HG03469 (cell line): ENCODE data around the gene DAGLA.

Source experiments
- ATAC-seq: cut with Tn5 transposase; IDR thresholded peaks from one replicate; pipeline ENCODE4 v1.9.1; 2021; ENCODE audit warnings: mild to moderate bottlenecking, moderate library complexity, moderate number of reproducible peaks; ENCODE audit not compliant: unreplicated experiment

The DAGLA gene

GRCh38 chr11:61762798-61763197 lies 82.6 kb downstream of the DAGLA start:
- no peak for ATAC-seq

DNA sequence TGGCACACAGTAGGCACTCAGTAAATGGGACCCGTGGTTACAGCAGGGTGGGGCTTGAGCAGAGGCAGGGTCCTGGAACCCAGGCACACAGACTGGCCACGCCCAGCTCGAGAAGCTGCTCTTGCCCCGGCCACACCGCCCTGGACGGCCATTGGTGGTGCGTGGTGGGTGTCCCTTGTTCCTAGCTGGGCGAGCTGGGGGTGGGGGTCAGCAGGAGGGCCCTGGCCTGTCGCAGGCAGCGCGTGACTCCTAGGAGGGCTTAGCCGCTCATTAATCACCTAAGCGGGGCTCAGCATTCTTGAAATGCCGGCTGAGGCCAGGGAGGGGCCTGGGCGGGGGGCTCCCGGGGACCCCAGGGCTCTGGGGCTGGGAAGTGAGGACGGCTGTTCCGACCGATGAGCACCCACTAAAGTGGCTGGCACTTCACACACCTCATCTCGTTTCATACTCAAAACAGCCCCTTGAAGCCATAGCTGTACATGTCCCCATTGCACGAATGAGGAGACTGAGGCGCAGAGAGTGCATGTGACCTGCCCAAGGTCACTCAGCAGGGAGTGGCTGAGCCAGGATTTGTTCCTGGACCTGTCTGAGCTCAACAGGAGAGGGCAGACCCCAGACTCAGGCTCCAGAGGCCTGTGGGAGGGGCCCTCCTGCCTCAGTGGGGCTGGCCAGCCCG lies 83.9 kb downstream of the DAGLA start:
- no peak for ATAC-seq

DNA sequence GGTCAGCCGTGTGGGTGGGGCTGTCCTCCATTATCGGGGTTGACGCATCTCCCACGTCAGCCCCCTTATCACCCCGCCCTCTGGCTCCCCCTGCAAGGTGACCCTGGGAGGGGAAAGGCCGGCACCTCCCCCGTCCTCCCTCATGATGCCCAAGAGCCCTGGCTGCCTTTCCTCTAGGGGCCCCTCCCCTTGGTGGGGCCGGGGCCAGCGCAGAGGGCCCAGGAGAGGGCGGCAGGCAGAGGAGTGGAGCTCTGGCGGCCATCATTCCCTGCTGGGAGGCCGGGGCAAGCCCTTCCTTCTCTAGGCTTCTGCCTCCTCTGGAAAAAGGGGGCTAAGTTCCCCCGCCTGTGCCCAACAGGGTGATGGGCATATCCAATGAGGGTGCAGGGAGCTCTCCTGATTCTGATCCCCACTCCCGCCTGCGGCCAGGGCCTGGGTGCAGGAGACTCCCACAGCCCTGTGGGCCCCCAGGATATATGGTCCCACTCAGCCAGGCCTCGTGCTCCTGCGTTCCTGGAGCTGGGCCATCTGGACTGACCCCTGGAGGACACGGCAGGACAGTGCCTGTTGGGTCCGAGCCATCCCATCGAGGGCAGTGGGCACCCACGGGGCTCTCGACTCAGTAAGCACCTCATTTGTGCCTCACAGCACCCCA lies 84.5 kb downstream of the DAGLA start:
- no peak for ATAC-seq

GRCh38 chr11:61765550-61766253 lies 85.5 kb downstream of the DAGLA start:
- no peak for ATAC-seq

GRCh38 chr11:61766353-61766841 lies 86.2 kb downstream of the DAGLA start:
- ATAC-seq = no peak

DNA sequence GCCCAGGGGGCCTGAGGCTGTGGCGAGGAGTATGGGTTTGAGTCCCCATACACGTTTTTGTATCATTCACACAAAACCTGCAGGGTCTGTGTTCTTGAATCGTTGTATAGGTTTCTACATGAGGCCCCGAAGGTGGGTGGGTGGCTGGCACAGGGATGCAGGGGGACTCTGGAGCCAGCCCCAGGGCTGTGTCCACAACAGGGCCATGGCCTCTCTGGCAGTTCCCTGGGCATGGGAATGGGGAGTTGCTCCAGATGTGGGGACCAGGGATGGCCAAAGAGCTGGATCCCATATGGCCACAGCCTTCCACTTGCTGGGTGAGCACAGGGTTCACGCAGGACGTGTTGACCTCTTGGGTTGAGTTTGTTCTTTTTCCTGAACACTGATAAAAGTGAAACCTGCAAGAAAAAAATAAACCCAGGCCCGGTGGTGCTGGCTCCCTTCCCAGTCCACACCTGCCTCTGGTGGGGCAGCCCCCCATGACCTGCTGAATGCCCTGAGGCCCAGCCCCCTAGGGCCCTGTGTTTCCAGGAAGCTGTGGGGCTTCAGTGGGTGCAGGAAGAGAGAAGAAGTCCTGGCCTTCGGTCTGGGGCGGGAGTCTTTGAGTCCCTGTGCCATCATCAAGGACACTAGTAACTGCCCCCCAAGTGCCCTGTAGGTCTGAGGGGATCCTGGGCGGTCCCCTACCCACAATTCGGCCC lies 88.3 kb downstream of the DAGLA start:
- no peak for ATAC-seq

- no peak for ATAC-seq
Measured at GRCh38 chr11:61769169-61769920, 89.2 kb downstream of the DAGLA start.

GRCh38 chr11:61769946-61770683 lies 89.9 kb downstream of the DAGLA start:
- no peak for ATAC-seq

- no peak for ATAC-seq
Measured at GRCh38 chr11:61771195-61771894, 91.2 kb downstream of the DAGLA start.

- ATAC-seq = no peak
Measured at GRCh38 chr11:61771985-61772455, 91.8 kb downstream of the DAGLA start.

- ATAC-seq = no peak
Measured at GRCh38 chr11:61773356-61773755, 93.2 kb downstream of the DAGLA start.

DNA sequence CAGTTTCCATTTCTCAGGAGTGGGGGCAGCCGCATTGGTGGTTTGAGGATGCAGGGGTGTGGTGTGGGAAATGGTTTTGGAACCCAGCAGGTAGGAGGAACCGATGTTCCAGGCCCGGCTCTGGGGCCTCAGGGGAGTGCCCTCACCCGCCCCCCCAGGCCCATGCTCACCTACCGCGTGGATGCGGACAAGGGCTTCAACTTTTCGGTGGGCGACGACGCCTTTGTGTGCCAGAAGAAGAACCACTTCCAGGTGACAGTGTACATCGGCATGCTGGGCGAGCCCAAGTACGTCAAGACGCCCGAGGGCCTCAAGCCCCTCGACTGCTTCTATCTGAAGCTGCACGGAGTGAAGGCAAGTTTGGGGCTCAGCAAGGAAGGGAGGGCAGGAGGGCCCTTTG lies 93.6 kb downstream of the DAGLA start:
- ATAC-seq = no peak

- no peak for ATAC-seq
Measured at GRCh38 chr11:61774411-61774810, 94.2 kb downstream of the DAGLA start.

GRCh38 chr11:61775106-61775505 lies 94.9 kb downstream of the DAGLA start:
- no peak for ATAC-seq

GRCh38 chr11:61775606-61776554 lies 95.7 kb downstream of the DAGLA start:
- ATAC-seq = no peak

- no peak for ATAC-seq
Measured at GRCh38 chr11:61776561-61777075, 96.4 kb downstream of the DAGLA start.

- ATAC-seq = no peak
Measured at GRCh38 chr11:61777234-61778090, 97.3 kb downstream of the DAGLA start.
